ENCODE measurements around the gene RXRA. TPM values are rescaled to one million over a fixed set of nuclear protein-coding genes. Genes with fewer than 3 reads are reported as not detected.
A peak's percentile ranks its signal among the peaks of the same experiment; 100 is the strongest.

RXRA gene
- polyA plus RNA-seq, 3 donors, result 15.8 to 91.0 (median 23.2) TPM

DNA sequence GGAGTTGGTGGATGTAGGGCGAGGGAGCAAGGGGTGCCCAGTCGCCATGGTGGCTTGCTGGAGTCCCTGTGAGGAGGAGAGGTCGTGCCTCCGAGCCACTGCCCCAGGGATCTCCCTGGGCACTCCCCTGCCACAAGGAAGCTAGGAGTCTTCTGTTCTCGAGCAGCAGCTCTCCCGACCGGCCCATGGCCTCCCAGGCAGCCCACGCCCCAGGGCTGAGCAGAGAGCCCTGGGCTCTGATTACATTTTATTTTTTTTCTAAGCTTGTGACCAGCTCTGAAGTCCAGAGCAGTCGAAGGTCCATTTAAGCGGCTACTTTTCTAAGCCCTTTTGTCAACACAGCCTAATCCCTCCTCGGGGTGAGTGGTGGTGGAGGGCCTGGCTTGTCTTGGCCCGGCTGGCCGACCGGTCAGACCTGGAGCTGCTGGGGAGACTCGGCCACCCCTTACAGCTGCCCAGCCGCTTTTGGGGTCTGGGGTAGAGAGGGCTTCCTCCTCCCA, 2.1 kb downstream of the RXRA start:
- Histone ChIP-seq H2AFZ (ENCODE audit: insufficient read depth, low read depth, low read length, poor library complexity, severe bottlenecking) (no peak overlapping the region), H3K36me3 (replicated peaks in 1 of 2; ENCODE audit: control insufficient read depth in 1 of 2, insufficient read depth in 2 of 2, low read length in 2 of 2) (no peaks in the 10 kb centered on the region), H3K9me3 (replicated peaks in 1 of 2; ENCODE audit: control insufficient read depth in 1 of 2, insufficient read depth in 1 of 2, low read length in 2 of 2) (no peaks in the 10 kb centered on the region), H3K4me2 (replicated peaks; ENCODE audit: extremely low read depth, low read length, poor library complexity, severe bottlenecking) (peak overlapping the region; percentile 99), H3K4me3 (replicated peaks in 1 of 3; ENCODE audit: low read depth in 2 of 3, low read length in 3 of 3) (peak overlapping the region; percentile 61 to 97 (median 74)), H3K27ac (ENCODE audit: low read depth in 1 of 2, low read length in 2 of 2) (peak overlapping the region in 1 of 2 donors; percentile 83), H3K9ac (ENCODE audit: insufficient read depth, low read length, poor library complexity, severe bottlenecking) (peak overlapping the region; percentile 86), H3K79me2 (ENCODE audit: insufficient read depth, low read length) (peaks cover 67% of the 10 kb centered on the region), H4K20me1 (ENCODE audit: insufficient read depth, low read length) (peaks cover 66% of the 10 kb centered on the region), H3K27me3 (ENCODE audit: control insufficient read depth in 2 of 2, insufficient read depth in 2 of 2, low read length in 2 of 2) (no peaks in the 10 kb centered on the region), H3K4me1 (ENCODE audit: control insufficient read depth in 1 of 2, insufficient read depth in 2 of 2, low read length in 2 of 2) (peaks cover 66 to 86% of the 10 kb centered on the region in 2 donors)
- TF ChIP-seq, protein P1, sequence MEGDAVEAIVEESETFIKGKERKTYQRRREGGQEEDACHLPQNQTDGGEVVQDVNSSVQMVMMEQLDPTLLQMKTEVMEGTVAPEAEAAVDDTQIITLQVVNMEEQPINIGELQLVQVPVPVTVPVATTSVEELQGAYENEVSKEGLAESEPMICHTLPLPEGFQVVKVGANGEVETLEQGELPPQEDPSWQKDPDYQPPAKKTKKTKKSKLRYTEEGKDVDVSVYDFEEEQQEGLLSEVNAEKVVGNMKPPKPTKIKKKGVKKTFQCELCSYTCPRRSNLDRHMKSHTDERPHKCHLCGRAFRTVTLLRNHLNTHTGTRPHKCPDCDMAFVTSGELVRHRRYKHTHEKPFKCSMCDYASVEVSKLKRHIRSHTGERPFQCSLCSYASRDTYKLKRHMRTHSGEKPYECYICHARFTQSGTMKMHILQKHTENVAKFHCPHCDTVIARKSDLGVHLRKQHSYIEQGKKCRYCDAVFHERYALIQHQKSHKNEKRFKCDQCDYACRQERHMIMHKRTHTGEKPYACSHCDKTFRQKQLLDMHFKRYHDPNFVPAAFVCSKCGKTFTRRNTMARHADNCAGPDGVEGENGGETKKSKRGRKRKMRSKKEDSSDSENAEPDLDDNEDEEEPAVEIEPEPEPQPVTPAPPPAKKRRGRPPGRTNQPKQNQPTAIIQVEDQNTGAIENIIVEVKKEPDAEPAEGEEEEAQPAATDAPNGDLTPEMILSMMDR (IDR thresholded peaks at IDR 0.05), result no peak
- intact Hi-C loops (cut with micrococcal nuclease), result loop anchor here (5.0 to 10.0 kb wide), 6 partner anchors 39 to 264 kb away; partner anchors contain the start of gene BRD3 (in 1 of the 2)
- Mint-ChIP-seq H3K36me3 (peaks cover 6 to 15% of the 10 kb centered on the region in 2 donors), H3K27ac (peak overlapping the region in 4 of 7 donors; percentile 2 to 68 (median 38)), H3K4me1 (peaks cover 66% of the 10 kb centered on the region), H3K27me3 (ENCODE audit: low read depth in 3 of 3) (peaks cover 6 to 8% (median 8%) of the 10 kb centered on the region in 3 donors), H3K4me3 (peak overlapping the region; percentile 93 to 97), H3K9me3 (no peaks in the 10 kb centered on the region)
- 92% methylated on average over 7 of the region's 16 CpGs for WGBS (ENCODE audit: insufficient coverage)
- no peak for DNase-seq

DNA sequence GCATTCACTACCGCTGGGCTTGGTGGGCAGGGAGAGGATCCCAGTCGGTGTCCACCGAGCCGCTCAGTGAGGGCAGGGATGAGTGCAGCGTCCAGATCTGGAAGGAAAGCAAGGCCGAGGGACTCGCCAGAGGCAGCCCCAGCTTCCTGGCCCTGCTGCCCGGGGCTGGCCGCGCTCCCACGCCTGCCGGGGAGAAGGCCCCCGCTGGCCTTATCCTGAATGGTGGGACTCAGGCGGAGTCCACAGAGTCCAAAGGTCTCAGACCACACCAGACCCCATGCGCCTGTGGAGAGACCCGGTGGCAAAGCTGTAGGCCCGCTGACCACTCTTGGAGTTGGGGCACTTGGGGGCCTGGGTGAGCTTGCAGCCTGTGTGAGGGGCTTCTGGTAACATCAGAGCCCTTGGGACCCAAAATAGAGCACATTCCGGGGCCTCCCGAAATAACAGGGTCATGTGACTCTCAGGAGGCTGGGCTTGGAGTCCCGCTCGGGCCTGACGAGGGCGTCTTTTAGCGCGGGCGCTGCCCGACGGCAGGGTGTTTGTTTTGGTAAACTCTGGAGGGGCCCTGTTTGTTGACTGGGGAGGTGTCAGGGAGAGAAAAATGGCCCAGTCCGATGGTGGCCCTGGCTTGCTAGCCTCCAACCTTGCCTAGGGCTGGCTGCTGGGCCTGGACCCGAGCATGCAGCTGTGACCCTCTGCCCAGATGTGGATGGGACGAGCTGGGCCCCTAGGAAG, 2.8 kb downstream of the RXRA start:
- Histone ChIP-seq H2AFZ (ENCODE audit: insufficient read depth, low read depth, low read length, poor library complexity, severe bottlenecking) (no peak overlapping the region), H3K79me2 (ENCODE audit: insufficient read depth, low read length) (peaks cover 73% of the 10 kb centered on the region), H3K27ac (ENCODE audit: low read depth in 1 of 2, low read length in 2 of 2) (peak overlapping the region in 1 of 2 donors; percentile 83), H3K27me3 (ENCODE audit: control insufficient read depth in 2 of 2, insufficient read depth in 2 of 2, low read length in 2 of 2) (no peaks in the 10 kb centered on the region), H3K9ac (ENCODE audit: insufficient read depth, low read length, poor library complexity, severe bottlenecking) (peak overlapping the region; percentile 86), H3K36me3 (replicated peaks in 1 of 2; ENCODE audit: control insufficient read depth in 1 of 2, insufficient read depth in 2 of 2, low read length in 2 of 2) (no peaks in the 10 kb centered on the region), H3K9me3 (replicated peaks in 1 of 2; ENCODE audit: control insufficient read depth in 1 of 2, insufficient read depth in 1 of 2, low read length in 2 of 2) (no peaks in the 10 kb centered on the region), H3K4me3 (replicated peaks in 1 of 3; ENCODE audit: low read depth in 2 of 3, low read length in 3 of 3) (peak overlapping the region in 2 of 3 experiments; percentile 61 to 97), H4K20me1 (ENCODE audit: insufficient read depth, low read length) (peaks cover 72% of the 10 kb centered on the region), H3K4me2 (replicated peaks; ENCODE audit: extremely low read depth, low read length, poor library complexity, severe bottlenecking) (peak overlapping the region; percentile 99), H3K4me1 (ENCODE audit: control insufficient read depth in 1 of 2, insufficient read depth in 2 of 2, low read length in 2 of 2) (peaks cover 69 to 88% of the 10 kb centered on the region in 2 donors)
- Mint-ChIP-seq H3K4me1 (peaks cover 66% of the 10 kb centered on the region), H3K27ac (peak overlapping the region in 2 of 7 donors; percentile 50 to 66), H3K9me3 (no peaks in the 10 kb centered on the region), H3K27me3 (ENCODE audit: low read depth in 3 of 3) (peaks cover under 1 to 2% (median 2%) of the 10 kb centered on the region in 3 donors), H3K4me3 (peak overlapping the region; percentile 93 to 97), H3K36me3 (peaks cover 6 to 15% of the 10 kb centered on the region in 2 donors)
- 91% methylated on average over 20 of the region's 31 CpGs for WGBS (ENCODE audit: insufficient coverage)
- intact Hi-C loops (cut with micrococcal nuclease), result loop anchor here (5.0 to 10.0 kb wide), 6 partner anchors 38 to 264 kb away; partner anchors contain the start of gene BRD3 (in 1 of the 2)
- TF ChIP-seq, protein P1 (IDR thresholded peaks at IDR 0.05), result no peak
- no peak for DNase-seq
